ENCODE measurements around the gene UTF1.

UTF1 gene

DNA sequence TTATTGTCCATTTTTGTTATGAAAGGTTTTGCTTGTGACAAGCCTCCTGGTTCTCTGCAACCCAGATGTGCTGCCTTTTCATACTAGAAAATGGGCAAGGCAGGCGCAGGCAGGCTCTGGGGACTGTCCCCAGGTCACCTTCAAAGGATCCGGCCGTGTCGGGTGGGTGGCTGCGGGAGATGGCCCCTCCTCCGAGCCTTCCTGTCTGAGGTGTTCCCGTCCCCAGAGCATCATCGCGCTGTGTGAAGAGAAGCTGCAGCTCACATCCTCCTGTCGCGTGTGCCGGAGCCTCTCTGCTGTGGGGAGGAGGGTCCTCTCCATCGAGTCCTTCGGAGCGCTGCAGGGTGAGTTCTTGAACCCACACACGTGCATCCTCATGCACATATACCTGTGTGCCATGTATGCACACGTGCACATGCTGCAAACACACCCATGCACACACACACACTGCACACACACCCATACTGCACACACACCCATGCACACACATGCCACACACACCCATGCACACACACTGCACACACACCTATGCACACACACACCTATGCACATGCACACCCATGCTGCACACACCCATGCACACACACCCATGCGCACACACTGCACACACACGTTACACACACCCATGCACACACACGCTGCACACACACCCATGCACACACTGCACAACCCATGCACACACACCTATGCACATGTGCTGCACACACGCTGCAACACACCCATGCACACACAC lies 46.2 kb upstream of the UTF1 start:
- H3K9me3 ChIP-seq = no peaks in the 10 kb centered on the region
- TF ChIP-seq, protein P1, sequence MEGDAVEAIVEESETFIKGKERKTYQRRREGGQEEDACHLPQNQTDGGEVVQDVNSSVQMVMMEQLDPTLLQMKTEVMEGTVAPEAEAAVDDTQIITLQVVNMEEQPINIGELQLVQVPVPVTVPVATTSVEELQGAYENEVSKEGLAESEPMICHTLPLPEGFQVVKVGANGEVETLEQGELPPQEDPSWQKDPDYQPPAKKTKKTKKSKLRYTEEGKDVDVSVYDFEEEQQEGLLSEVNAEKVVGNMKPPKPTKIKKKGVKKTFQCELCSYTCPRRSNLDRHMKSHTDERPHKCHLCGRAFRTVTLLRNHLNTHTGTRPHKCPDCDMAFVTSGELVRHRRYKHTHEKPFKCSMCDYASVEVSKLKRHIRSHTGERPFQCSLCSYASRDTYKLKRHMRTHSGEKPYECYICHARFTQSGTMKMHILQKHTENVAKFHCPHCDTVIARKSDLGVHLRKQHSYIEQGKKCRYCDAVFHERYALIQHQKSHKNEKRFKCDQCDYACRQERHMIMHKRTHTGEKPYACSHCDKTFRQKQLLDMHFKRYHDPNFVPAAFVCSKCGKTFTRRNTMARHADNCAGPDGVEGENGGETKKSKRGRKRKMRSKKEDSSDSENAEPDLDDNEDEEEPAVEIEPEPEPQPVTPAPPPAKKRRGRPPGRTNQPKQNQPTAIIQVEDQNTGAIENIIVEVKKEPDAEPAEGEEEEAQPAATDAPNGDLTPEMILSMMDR (IDR thresholded peaks at IDR 0.05) = no peak

DNA sequence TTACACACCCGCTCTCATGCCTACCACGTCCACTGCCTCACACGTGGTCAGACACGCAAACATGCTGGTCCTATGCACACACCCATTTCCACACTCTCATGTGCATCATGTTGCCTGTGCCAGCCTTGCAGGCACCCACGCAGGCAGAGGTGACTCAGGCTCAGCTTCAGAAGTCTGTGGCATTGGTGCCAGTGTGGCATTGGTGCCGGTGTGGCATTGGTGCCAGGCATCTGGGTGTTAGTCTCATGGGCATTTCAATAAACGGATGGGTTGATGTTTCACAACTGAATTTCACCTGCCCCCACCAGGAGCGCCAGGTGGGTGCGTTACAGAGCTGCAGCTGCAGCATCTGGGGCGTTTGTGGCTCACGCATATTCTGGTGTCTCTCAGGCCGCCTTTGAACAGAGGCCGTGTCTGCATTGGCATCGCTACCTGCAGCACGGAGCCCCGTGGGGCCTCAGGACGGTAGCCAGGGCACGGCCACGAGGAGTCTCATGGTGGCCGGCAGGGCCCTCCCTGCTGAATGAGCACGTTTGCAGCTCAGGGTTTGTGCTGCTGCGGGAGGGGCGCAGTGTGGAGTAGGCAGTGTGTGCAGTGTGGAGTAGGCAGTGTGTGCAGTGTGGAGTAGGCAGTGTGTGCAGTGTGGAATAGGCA lies 45.3 kb upstream of the UTF1 start:
- no peaks in the 10 kb centered on the region for H3K36me3 ChIP-seq
- H3K27me3 ChIP-seq = no peaks in the 10 kb centered on the region
- no peak overlapping the region for H3K27ac ChIP-seq
- H3K4me1 ChIP-seq (ENCODE audit: control insufficient read depth in 1 of 2, insufficient read depth in 1 of 2, low read depth in 1 of 2, low read length in 1 of 2) = no peaks in the 10 kb centered on the region
- TF ChIP-seq, protein P1 (IDR thresholded peaks at IDR 0.05) = no peak
- no peaks in the 10 kb centered on the region for H3K9me3 ChIP-seq
- H3K4me3 ChIP-seq (ENCODE audit: low read depth in 1 of 2, low read length in 1 of 2) = no peak overlapping the region

More for the DNA sequence above, 46.2 kb upstream of the UTF1 start:
- Histone ChIP-seq H3K27ac (no peak overlapping the region), H3K4me1 (ENCODE audit: control insufficient read depth in 1 of 2, insufficient read depth in 1 of 2, low read depth in 1 of 2, low read length in 1 of 2) (no peaks in the 10 kb centered on the region), H3K36me3 (no peaks in the 10 kb centered on the region), H3K4me3 (ENCODE audit: low read depth in 1 of 2, low read length in 1 of 2) (no peak overlapping the region), H3K27me3 (no peaks in the 10 kb centered on the region)

DNA sequence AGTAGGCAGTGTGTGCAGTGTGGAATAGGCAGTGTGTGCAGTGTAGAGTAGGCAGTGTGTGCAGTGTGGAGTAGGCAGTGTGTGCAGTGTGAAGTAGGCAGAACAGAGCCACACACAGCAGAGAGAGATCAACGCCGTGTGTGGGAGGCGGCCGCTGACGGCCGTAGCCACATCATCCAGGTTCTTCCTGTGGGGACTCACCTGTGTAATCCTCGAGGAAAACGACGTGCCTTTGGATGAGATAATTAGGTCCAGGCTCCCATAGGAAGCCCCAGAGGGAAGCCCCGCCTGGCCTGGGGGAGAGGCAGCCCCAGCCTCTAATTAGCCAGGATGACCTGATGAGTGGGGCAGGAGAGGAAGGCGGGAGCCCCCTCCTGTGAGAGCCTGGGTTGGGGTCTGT lies 44.6 kb upstream of the UTF1 start:
- no peak overlapping the region for H3K27ac ChIP-seq
- H3K4me3 ChIP-seq (ENCODE audit: low read depth in 1 of 2, low read length in 1 of 2) = no peak overlapping the region
- H3K27me3 ChIP-seq = no peaks in the 10 kb centered on the region
- no peaks in the 10 kb centered on the region for H3K9me3 ChIP-seq
- H3K4me1 ChIP-seq (ENCODE audit: control insufficient read depth in 1 of 2, insufficient read depth in 1 of 2, low read depth in 1 of 2, low read length in 1 of 2) = no peaks in the 10 kb centered on the region
- no peaks in the 10 kb centered on the region for H3K36me3 ChIP-seq
- TF ChIP-seq, protein P1 (IDR thresholded peaks at IDR 0.05) = no peak

DNA sequence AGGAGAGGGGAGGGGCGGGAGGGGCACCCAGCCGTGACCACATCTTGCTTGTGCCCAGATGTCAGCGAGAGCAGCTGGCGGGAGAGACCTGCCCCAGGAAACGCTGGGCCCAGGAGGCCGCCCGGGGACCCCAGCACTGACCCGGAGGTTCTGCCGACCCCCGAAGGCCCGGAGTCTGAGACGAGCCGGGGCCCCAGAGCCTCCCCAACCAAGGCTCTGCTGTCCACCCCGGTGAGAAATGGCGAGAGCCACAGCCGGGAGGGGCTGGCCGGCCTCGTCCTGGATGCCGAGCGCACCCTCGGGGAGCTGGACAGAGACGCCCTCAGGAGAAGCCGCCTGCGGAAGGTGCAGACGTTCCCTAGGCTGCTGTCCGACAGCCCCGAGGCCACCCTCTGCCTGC lies 44.1 kb upstream of the UTF1 start:
- no peaks in the 10 kb centered on the region for H3K4me1 ChIP-seq (ENCODE audit: control insufficient read depth in 1 of 2, insufficient read depth in 1 of 2, low read depth in 1 of 2, low read length in 1 of 2)
- H3K9me3 ChIP-seq = no peaks in the 10 kb centered on the region
- no peak overlapping the region for H3K4me3 ChIP-seq (ENCODE audit: low read depth in 1 of 2, low read length in 1 of 2)
- TF ChIP-seq, protein P1 (IDR thresholded peaks at IDR 0.05) = no peak
- no peaks in the 10 kb centered on the region for H3K36me3 ChIP-seq
- no peaks in the 10 kb centered on the region for H3K27me3 ChIP-seq
- no peak overlapping the region for H3K27ac ChIP-seq

DNA sequence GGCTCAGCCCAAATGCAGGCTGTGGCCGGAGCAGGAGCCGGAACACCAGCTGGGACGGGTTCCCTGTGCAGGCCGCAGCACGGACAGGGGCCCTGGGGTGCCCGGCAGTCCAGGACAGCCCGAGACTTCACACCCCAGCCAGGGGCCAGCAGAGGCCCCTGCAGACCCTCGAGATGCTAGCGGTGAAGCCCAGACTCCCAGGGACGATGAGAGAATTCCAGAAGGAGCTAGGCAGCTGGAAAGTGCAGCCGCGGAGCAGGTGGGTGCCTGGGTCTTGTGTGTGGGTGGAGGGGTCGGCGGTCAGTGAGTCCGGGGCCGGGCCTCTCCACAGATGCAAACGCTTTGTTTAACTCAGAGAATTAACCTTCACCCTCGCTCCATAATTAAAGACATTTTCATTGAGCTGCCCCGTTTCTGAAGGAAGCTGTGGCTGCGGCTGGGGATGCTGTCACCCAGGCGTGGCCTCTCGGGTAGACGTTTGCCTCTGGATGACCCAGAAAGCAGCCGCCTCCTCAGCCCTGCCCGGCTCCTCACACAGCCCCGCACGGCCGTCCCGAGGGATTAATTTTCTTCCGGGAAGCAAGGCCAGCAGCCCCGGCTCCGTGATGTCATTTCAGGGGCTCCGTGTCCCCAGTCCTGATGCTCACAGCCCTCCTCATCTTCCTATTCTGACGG lies 43.5 kb upstream of the UTF1 start:
- Histone ChIP-seq H3K4me3 (ENCODE audit: low read depth in 1 of 2, low read length in 1 of 2) (no peak overlapping the region), H3K4me1 (ENCODE audit: control insufficient read depth in 1 of 2, insufficient read depth in 1 of 2, low read depth in 1 of 2, low read length in 1 of 2) (no peaks in the 10 kb centered on the region), H3K27ac (no peak overlapping the region), H3K27me3 (no peaks in the 10 kb centered on the region), H3K36me3 (no peaks in the 10 kb centered on the region), H3K9me3 (no peaks in the 10 kb centered on the region)
- TF ChIP-seq, protein P1 (IDR thresholded peaks at IDR 0.05) = no peak

All from neutrophil (primary cell).